GM12873 (cell line): ENCODE results near the gene INTS3.

ENCODE experiments used
- CTCF ChIP-seq: IDR thresholded peaks from 2 replicates; pipeline ENCODE4 v1.5.1; 2012; ENCODE audit warnings: low read depth, mild to moderate bottlenecking, moderate library complexity, low read length, control low read depth; ENCODE audit not compliant: insufficient read depth; ENCODE audit errors: missing control alignments

The INTS3 gene

GRCh38 chr1:153684892-153685291 is 43.0 kb upstream of the INTS3 start:
- TF ChIP-seq CTCF, result no peak

DNA sequence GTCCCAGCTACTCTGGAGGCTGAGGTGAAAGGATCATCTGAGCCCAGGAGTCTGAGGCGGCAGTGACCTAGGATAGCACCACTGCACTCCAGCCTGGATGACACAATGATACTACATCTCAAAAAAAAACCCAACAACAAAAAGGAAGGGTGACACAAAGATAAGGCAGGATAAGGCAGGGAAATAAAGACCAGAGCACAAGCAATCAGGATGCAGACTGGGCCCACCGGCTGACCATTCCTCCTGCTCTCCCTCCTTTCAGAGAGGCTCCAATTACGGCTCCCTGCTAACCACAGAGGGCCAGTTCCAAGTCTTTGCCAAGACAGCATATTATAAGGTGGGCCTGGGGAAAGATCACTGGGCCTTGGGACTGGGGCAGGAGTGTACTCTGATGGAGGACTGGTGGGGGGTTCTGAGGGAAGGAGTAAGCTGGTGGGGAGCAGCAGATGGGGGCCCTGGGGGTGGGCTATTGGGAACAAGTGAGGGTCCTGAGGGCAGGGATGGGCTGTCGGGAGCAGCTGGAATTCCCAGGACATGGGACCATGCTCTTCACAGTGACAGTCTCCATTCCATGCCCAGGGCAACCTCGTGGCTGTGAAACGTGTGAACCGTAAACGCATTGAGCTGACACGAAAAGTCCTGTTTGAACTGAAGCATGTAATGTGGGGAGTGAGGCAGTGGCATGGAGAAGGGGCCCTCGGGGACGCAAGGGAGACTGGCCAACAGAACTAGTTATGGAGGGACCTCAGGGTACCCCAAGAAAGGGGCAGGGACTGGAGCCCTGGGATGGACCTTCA is 42.1 kb upstream of the INTS3 start:
- no peak for TF ChIP-seq CTCF

DNA sequence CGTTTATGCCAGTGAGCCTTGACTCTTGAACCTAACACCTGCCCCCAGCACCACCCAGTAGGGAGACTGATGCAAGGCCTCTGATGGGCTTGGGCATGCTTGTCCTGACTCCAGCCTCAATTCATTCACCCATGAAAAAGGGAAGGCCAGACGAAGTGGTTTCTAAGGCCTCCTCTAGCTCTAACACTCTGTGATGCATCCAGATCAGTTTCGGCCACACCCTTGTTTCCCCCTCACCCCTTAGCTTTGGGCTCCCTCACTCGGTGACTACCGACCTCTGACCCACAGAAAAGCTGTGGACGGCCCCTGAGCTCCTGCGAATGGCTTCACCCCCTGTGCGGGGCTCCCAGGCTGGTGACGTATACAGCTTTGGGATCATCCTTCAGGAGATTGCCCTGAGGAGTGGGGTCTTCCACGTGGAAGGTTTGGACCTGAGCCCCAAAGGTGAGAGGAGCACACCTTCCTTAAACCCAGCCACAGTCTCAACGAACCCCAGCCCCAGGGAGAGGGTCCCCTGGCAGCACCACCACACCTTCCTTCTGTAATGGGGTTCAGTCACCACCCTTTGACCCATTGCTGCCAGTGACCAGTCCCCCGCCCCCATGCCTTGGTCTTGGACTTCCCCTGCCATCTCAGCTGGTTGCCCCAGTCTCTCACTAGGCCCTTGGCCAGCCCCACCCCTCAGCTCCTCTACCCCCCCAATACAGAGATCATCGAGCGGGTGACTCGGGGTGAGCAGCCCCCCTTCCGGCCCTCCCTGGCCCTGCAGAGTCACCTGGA is 40.3 kb upstream of the INTS3 start:
- no peak for TF ChIP-seq CTCF

DNA sequence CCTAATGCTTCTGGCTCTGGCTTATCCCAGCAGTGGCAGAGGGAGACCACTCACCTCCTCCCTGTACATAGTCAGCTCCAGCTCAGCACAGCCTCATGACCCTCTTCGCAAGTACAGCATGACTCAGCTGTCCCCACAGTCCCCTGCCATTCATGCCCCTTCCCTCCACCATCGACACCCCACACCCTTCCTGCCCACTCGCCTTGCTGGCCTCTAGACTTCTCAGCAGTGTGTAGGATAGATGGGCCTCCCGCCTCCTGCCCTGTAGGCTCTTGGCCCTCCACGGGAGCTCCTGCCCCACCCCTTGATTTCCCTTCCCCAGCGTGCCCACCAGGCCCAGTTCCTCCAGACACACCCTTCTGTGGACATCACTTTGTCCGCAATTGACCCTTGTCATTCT is 39.6 kb upstream of the INTS3 start:
- TF ChIP-seq CTCF, result no peak

GRCh38 chr1:153688736-153689328 is 39.0 kb upstream of the INTS3 start:
- no peak for TF ChIP-seq CTCF

- TF ChIP-seq CTCF, result no peak
These were observed 34.4 kb upstream of the INTS3 start for GRCh38 chr1:153693466-153693865.

GRCh38 chr1:153696741-153697140 is 31.1 kb upstream of the INTS3 start:
- TF ChIP-seq CTCF, result no peak
